Astrocyte of the spinal cord (primary cell): ENCODE results near the gene JAML.

Source experiments
- DNase-seq: peaks from one replicate; pipeline ENCODE4 v3.0.0; 2011; ENCODE audit warnings: low read depth, low spot score
- H3K4me3 ChIP-seq: 2 replicates; pipeline ENCODE4 v1.5.1; 2011; ENCODE audit warnings: low read depth, mild to moderate bottlenecking, low read length, moderate library complexity
- CTCF ChIP-seq: IDR thresholded peaks from 2 replicates; pipeline ENCODE4 v1.5.1; 2012; ENCODE audit warnings: low read depth, mild to moderate bottlenecking, low read length, inconsistent platforms
- in situ Hi-C: cut with HindIII; loops from 2 replicates; pipeline ENCODE4 v1.10.0; 2017; ENCODE audit warnings: low sequenced_read_pairs

JAML gene

DNA sequence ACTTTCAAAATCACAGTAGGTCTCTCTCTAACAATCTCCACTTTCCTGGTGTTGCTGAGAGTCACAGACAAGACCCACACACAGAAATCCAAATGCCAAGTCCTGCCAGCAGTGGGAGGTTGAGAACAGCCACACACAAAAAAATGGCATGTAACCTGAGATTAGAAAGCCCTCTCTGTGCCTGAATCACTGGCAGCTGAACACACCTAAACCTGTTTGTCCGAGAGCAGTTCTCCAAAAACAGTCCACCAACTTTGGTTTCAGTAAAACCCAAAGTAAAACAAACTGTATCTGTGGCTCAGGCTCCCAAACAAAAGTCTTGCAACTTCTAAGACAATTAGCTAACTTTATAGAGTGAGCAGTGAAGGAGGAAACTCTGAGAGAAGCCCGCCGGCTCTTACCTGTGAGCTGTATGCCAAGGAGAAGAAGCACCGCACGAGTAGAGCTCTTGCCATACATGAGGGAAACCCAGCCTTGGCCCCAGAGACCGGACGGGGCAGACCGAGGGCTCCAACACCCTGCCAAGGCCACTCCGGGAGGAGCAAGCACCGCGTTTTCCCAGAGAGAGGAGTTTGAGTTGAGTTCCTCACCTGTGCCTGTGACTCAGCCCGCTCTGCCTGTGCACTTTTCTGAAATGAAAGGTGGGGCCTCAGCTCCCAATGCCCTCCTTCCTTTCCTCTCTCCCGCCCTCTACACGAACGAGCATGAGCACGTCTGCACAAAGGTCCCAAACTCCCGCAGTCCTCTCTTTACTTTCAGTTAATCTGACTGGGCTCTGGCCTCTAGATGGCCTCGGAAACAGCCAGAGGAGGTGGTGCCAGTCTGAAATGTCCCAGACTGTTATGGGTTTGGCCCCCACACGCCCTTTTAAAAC, 39.1 kb upstream of the JAML start, which contains the start of gene MPZL2:
Gene MPZL2 (minus strand): TSS at position 603 of the 874 bp plus-strand sequence. CDS start 144 bp downstream, at position 459.
- no peak within 1 kb of the TSS for H3K4me3 ChIP-seq
- no peak for DNase-seq
- no peak for TF ChIP-seq CTCF
- in situ Hi-C loops: no loop called here

DNA sequence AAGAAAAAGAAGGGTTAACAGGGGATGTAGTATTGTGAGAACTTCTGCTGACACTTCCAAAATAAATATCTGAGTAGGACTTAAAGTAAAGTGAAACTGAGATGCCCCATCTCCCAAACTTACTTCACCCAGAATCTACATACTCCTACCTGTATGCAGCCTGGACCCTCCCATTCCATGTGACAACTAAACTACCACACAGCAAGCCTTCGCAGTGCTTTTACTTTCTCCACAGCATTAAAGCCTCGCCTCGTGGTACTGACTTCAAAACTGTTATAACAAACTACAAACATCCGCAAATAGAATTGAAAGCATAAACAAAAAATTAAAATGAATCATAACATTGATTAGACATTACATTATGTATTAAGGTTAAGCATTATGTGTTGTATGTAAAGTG, 38.3 kb upstream of the JAML start:
- no peak for DNase-seq
- in situ Hi-C loops: no loop called here
- no peak for TF ChIP-seq CTCF
- H3K4me3 ChIP-seq: no peak overlapping the region

DNA sequence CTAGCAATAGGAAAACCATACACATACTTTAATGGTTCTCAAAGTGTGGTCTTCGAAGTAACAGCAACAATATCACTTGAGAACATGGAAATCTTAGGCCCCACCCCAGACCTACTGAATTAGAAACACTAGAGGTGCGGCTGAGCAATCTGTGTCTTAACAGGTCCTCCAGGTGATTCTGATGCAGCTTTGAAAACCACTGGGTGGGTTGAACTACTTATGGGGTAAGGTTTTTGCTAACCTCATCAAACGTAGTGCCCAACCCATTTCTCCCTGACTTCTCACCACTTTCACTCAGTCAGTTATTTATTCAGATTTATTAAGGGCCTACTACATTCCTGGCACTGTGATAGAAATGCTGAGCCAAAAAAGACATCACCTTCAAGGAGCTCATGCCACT, 35.5 kb upstream of the JAML start:
- in situ Hi-C loops: no loop called here
- TF ChIP-seq CTCF: no peak
- no peak for DNase-seq
- no peak overlapping the region for H3K4me3 ChIP-seq

GRCh38 chr11:118259138-118259537, 34.3 kb upstream of the JAML start:
- in situ Hi-C loops: no loop called here
- TF ChIP-seq CTCF: no peak
- no peak for DNase-seq
- H3K4me3 ChIP-seq: no peak overlapping the region

- in situ Hi-C loops: no loop called here
- DNase-seq: no peak
- peak; percentile 20 for TF ChIP-seq CTCF
Measured at GRCh38 chr11:118258410-118258809, 33.6 kb upstream of the JAML start.

DNA sequence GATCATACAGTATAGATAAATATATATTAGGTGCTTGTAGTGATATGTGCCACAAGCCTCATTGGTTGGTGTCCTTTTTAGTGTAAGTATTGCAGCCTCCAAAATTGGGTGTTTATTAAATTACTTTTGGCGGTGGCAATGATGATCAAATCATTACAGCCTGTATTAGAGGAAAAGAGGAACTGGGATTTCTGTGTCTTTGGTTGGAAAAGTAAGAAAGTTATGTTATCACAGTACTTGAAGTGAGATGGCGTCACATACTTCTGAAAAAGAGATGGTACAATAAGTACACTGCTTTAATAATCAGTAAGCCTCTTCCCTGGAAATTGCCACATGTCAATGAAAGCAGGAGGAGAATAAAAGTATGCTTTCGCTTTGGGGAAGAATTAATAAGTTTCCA, 27.9 kb upstream of the JAML start:
- no peak for TF ChIP-seq CTCF
- H3K4me3 ChIP-seq: peak overlapping the region; percentile 77
- in situ Hi-C loops: no loop called here
- no peak for DNase-seq

More at GRCh38 chr11:118258410-118258809, 33.6 kb upstream of the JAML start:
- no peak overlapping the region for H3K4me3 ChIP-seq
